GM12872 (cell line): Measurements from ENCODE around the gene PLIN4.

Experiments
- TF ChIP-seq, protein P1 (sequence below): IDR thresholded peaks from 3 replicates; pipeline ENCODE4 v1.5.1; 2011; ENCODE audit warnings: low read depth, mild to moderate bottlenecking, low read length, moderate library complexity; ENCODE audit not compliant: insufficient read depth

The PLIN4 gene

DNA sequence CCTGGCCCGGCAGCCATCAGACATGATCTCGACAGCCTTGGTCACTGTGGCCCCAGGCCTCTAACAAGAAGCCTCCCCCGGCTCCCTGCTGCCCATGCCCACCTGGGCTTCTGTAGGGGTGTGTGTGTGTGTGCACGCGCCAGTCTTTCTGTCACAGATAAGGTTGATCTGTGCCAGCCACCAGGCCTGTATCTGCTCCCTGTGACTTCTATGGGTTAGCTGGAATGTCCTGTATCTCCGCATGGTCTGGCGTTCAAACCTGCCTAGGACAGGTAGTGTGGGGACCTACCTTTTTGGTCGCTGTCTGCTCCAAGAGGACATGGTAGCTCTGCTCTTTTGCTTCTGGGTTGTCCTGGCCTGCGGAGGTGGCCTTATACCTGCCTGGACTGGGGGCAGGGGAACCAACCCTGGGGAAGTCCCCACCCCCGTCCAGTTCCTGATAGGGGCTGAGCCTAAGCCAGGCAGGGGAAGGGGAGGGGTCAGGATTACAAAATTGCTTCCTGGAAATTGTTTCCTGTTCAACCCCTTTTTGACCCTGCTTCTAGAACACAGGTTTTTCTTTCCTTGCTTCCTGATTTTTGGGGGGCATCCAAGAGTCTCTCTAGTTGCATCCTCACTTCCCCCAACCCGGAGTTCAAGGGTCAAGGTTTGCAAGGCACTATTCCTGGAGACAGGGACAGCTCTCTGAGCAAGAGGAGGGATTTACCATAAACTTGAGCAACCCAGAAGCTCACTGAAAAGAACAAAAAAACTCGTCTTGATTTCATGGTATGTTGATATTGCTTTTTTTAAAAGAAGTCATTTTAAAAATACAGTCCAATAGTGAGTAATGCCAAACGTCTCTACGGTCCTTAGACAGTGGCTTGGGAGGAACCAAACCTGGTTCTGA lies 21.7 kb upstream of the PLIN4 start, which contains the start of gene LRG1:
LRG1 (minus strand) TSS at position 344 of the 889 bp plus-strand sequence; CDS start at position 321, 23 bp downstream.
- TF ChIP-seq, protein P1, sequence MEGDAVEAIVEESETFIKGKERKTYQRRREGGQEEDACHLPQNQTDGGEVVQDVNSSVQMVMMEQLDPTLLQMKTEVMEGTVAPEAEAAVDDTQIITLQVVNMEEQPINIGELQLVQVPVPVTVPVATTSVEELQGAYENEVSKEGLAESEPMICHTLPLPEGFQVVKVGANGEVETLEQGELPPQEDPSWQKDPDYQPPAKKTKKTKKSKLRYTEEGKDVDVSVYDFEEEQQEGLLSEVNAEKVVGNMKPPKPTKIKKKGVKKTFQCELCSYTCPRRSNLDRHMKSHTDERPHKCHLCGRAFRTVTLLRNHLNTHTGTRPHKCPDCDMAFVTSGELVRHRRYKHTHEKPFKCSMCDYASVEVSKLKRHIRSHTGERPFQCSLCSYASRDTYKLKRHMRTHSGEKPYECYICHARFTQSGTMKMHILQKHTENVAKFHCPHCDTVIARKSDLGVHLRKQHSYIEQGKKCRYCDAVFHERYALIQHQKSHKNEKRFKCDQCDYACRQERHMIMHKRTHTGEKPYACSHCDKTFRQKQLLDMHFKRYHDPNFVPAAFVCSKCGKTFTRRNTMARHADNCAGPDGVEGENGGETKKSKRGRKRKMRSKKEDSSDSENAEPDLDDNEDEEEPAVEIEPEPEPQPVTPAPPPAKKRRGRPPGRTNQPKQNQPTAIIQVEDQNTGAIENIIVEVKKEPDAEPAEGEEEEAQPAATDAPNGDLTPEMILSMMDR, result no peak

DNA sequence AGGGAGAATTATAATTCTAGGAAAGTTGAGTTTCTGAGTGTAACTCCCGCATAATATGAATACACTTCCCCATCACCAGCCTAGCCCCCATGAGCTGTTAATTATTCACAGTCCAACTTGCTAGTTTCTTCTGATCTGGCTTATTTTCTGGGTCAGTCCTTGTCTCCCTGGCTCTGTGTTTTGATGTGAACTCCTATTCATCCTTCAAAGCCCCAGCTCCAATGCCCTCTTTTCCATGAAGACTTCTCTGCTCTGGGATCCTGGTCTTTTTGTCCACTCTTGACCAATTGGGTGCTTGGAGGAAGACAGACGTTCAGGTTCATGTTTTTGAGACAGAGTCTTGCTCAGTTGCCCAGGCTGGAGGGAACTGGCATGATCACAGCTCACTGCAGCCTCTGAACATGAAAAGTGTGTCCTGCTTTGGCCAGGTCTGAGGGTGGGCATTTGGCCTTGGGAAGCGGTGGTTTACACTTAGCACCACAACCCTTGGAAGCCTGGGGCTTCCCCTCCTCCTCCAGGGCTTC lies 20.9 kb upstream of the PLIN4 start:
- TF ChIP-seq, protein P1, result no peak

DNA sequence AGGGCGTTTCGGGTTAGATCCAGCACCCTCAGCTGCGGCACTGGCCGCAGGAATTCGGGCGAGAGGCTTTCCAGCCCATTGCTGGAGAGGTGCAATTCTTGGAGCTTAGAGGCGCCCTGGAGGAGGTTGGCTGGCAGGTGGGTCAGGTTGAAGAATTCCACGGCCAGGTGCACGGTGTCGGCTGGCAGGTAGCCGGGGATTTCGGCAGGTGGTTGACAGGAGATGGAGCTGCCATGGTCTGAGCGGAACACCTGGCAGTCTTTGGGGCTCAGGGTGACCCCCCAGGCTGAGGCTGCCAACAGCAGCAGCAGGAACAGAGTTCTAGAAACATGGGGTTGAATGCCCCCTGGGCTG lies 20.3 kb upstream of the PLIN4 start:
- TF ChIP-seq, protein P1, result no peak

DNA sequence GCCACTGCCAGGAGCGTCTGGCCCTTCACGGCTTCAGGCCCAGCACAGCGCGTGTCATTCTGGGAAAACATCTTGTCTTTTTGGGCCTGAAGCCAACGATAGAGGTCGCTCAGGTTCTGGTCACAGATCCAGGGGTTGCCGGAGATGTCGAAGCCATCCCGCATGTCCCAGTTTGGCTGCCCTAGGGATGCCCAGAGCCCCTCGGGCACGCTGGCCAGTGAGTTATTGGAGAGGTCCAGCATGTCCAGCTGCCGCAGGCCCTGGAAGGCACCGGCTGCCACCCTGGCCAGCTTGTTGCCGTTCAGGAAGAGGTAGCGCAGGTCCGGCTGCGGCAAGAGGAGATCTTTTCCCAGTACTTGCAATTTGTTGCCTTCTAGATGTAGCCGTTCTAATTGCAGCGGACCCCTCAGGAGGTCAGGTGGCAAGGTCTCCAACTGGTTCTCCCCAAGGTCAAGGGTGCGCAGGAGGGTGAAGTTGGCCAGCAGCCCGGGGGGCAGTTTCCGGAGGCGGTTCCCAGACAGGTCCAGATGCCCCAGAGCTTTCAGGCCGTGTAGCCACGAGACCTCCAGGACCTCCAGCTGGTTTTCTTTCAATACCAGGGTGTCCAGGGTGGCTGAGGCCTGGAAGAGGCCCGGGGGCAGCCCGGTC lies 19.8 kb upstream of the PLIN4 start:
- TF ChIP-seq, protein P1, result no peak

DNA sequence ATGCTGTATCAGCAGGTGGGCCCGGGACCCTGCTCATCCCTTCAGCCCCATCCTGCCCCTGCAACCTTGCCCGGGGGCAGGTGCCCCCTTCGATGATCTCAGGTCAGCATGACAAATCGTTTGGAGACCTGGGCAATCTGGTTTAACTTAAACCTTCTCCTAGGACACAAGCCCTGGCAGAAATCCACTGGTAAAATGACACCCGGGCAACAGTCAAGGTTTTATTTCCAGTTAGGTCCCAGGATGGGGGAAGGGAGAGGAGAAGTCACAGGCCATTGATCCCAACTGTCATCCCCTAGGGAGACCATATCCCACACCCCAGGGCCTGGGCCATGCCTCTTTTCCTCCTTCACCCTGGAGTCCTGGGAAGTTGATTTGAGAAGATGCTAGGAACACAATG lies 18.5 kb upstream of the PLIN4 start:
- TF ChIP-seq, protein P1, result no peak

DNA sequence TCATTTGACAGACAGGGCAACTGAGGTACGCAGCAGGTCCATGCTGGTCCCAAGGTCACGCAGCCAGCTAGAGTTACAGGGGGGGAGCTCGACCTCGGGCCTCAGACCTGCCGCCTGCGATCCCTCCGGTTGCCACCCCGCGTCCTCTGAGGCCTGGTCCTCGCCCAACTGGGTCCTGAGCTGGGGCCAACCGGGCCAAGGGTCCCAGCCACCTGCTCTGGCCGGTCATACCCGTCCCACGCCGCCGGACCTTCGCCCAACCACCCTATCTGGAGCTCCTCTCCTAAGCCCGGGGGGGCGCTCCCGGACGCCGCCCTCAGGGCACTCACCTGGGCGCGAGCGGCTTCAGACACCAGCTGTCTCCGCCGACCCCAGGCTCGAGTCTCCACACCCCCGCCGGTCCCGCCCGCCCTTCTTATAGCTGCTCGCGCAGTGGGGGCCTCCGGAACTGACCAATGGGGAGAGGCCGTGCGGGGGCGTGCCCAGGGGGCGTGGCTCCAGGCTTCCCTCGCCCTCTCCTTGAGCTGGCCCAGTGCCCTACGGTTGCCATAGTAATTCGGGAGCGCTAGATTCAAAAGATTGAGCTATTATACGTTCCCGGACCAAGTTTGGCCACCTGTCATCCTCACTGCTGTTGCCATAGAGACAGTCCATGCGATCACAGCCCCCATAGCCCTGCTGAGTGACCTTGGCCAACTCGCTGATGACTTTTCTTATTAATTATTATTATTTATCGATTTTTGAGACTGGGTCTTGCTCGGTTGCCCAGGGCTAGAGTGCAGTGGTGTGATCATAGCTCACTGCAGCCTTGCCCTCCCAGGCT lies 16.8 kb upstream of the PLIN4 start, which contains the start of gene PLIN5:
PLIN5 (minus strand) TSS at position 389 of the 823 bp plus-strand sequence. CDS start 1,150 bp downstream, outside the sequence.
- TF ChIP-seq, protein P1, result no peak

DNA sequence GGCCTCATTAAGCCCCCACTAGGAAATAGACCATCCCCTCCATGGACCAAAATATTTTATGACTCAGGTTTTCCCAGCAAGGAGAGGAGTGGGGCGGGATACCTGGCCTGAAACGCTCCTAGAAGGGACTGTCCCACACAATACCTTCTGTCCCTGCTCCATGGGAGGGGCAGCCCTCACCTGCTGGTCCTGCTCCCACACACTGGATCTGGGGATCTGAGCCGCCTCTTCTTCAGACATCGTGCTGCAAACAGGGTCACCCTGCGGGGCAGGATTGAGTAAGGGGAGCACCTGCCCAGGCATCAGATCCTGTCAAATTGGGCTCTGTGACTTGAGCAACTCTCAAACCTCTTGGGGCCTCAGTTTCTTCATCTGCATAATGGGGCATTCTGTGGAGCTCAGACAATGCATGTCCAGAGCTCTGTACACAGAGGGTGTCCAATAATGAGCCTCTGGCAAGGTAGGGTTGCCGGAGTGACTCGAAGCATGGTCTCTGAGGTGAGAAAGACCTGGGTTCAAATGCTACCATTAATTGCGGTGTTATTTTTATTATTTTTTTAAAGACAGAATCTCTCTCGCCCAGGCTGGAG lies 15.6 kb upstream of the PLIN4 start:
- TF ChIP-seq, protein P1, result no peak
